K562 (cell line): ENCODE results near the gene SEPTIN2. TPM values are rescaled to one million over a fixed set of nuclear protein-coding genes. Genes with fewer than 3 reads are reported as not detected.

Experiments
- BRCA1 ChIP-seq, 2 experiments: fragments of 450-650 bp in 1 of 2; sonication (generic) in 1 of 2; formaldehyde crosslinking in 1 of 2; IDR thresholded peaks; 2 replicates each; pipeline versions ENCODE4 v1.5.0 to v1.6.1; 2017 to 2020; ENCODE audit warnings: mild to moderate bottlenecking in 1 of 2, missing genetic modification reagents in 1 of 2
- CBX1 ChIP-seq: sonication (generic); IDR thresholded peaks from 2 replicates; pipeline ENCODE4 v1.6.1; 2016; ENCODE audit warnings: antibody characterized with exemption, low read depth, mild to moderate bottlenecking
- DDX20 ChIP-seq: fragments of 450-650 bp; IDR thresholded peaks from 2 replicates; pipeline ENCODE4 v1.6.1; 2016; ENCODE audit warnings: missing genetic modification characterization, low read depth, mild to moderate bottlenecking, missing compliant biosample characterization, moderate library complexity
- EP400 ChIP-seq: fragments of 450-650 bp; IDR thresholded peaks from 2 replicates; pipeline ENCODE4 v1.6.1; 2017; ENCODE audit warnings: antibody characterized with exemption, mild to moderate bottlenecking, moderate library complexity
- ESRRA ChIP-seq: fragments of 450-650 bp; IDR thresholded peaks from 2 replicates; pipeline ENCODE4 v1.6.1; 2014; ENCODE audit warnings: low read depth, mild to moderate bottlenecking, moderate library complexity, borderline replicate concordance
- ETV6 ChIP-seq, 3 experiments: fragments of 150-350 bp in 1 of 3; sonication (generic) in 1 of 3; formaldehyde crosslinking in 1 of 3; IDR thresholded peaks; 2 replicates each; pipeline versions ENCODE4 v1.6.1 to v1.8.0; 2014 to 2022; ENCODE audit warnings: borderline replicate concordance in 2 of 3, low read depth in 2 of 3, antibody characterized with exemption in 1 of 3, low read length in 1 of 3, mild to moderate bottlenecking in 1 of 3, missing genetic modification reagents in 1 of 3
- LCOR ChIP-seq: sonication (generic); formaldehyde crosslinking; IDR thresholded peaks from 2 replicates; pipeline ENCODE4 v1.8.0; 2022; ENCODE audit warnings: mild to moderate bottlenecking, missing genetic modification reagents
- MAZ ChIP-seq, 2 experiments: fragments of 450-650 bp in 1 of 2; sonication (generic) in 1 of 2; formaldehyde crosslinking; IDR thresholded peaks in 1 of 2; conservative IDR thresholded peaks in 1 of 2; 2 replicates each; pipeline versions ENCODE4 v1.4.0 to v1.5.0; 2020; ENCODE audit warnings: mild to moderate bottlenecking in 1 of 2, missing genetic modification reagents in 1 of 2
- MIER1 ChIP-seq: fragments of 450-650 bp; IDR thresholded peaks from 2 replicates; pipeline ENCODE4 v1.6.1; 2016; ENCODE audit warnings: antibody characterized with exemption, mild to moderate bottlenecking, low read depth
- NFATC3 ChIP-seq: fragments of 450-650 bp; IDR thresholded peaks from 2 replicates; pipeline ENCODE4 v1.6.1; 2017; ENCODE audit warnings: mild to moderate bottlenecking
- NFE2 ChIP-seq: IDR thresholded peaks from 2 replicates; pipeline ENCODE4 v1.6.1; 2014; ENCODE audit warnings: antibody characterized with exemption, low read depth
- PML ChIP-seq: IDR thresholded peaks from 2 replicates; pipeline ENCODE4 v1.6.1; 2012; ENCODE audit warnings: low read length, inconsistent platforms
- U2AF2 ChIP-seq: fragments of 200-400 bp; formaldehyde crosslinking; optimal IDR thresholded peaks from 2 replicates; pipeline ENCODE3; 2017; ENCODE audit warnings: low read depth, mild to moderate bottlenecking, low read length
- ZBTB8A ChIP-seq: fragments of 450-650 bp; IDR thresholded peaks from 2 replicates; pipeline ENCODE4 v1.6.1; 2018; ENCODE audit warnings: mild to moderate bottlenecking, moderate library complexity; ENCODE audit not compliant: partially characterized antibody
- ZFPM2 ChIP-seq: fragments of 250-450 bp; sonication (Bioruptor Pico); IDR thresholded peaks from 2 replicates; pipeline ENCODE4 v1.5.1; 2022; ENCODE audit warnings: mild to moderate bottlenecking
- ZNF75A ChIP-seq: fragments of 450-650 bp; formaldehyde crosslinking; IDR thresholded peaks from 2 replicates; pipeline ENCODE4 v1.4.0; 2020; ENCODE audit warnings: mild to moderate bottlenecking
- ZNF785 ChIP-seq: fragments of 250-450 bp; sonication (Bioruptor Pico); IDR thresholded peaks from 2 replicates; pipeline ENCODE4 v1.4.0; 2020; ENCODE audit warnings: mild to moderate bottlenecking
- polyA plus RNA-seq, 8 experiments: library from polyadenylated mRNA; depleted of rRNA in 4 of 8; stranded (reverse) in 5 of 8; unstranded in 3 of 8; fragments of >200 nt; fragmentation: Nextera tagmentation in 2 of 8; fragmentation: Illumina TruSeq in 1 of 8; extraction: Ambion mirVana in 2 of 8; extraction: Trizol in 1 of 8; gene quantifications; 2 replicates each; pipeline versions ENCODE4 v1.2.1 to v1.2.3, GENCODE V29; 2011 to 2014; ENCODE audit warnings: inconsistent platforms in 1 of 8, missing spikeins in 1 of 8
- total RNA-seq, 7 experiments: library from RNA; depleted of rRNA in 6 of 7; stranded (reverse); fragments of >200 nt in 6 of 7; fragmentation: Illumina TruSeq in 2 of 7; extraction: Trizol in 2 of 7; gene quantifications; 2 replicates each; pipeline versions ENCODE4 v1.2.1 to v1.2.3, GENCODE V29; 2011 to 2021; ENCODE audit warnings: low replicate concordance in 1 of 7
- TF ChIP-seq, protein P1 (sequence below): fragments of 250-450 bp; sonication (Bioruptor Pico); IDR thresholded peaks from 2 replicates; pipeline ENCODE4 v1.8.0; 2022; ENCODE audit warnings: inconsistent platforms, mild to moderate bottlenecking, moderate library complexity, borderline replicate concordance
- TF ChIP-seq, protein P2 (sequence below): fragments of 250-450 bp; sonication (Bioruptor Pico); IDR thresholded peaks from 2 replicates; pipeline ENCODE4 v1.8.0; 2021; ENCODE audit warnings: borderline replicate concordance, mild to moderate bottlenecking, moderate library complexity; ENCODE audit not compliant: poor library complexity, severe bottlenecking
- TF ChIP-seq, protein P3 (sequence below): sonication (generic); formaldehyde crosslinking; IDR thresholded peaks from 2 replicates; pipeline ENCODE4 v1.8.1; 2023; ENCODE audit warnings: mild to moderate bottlenecking, missing genetic modification reagents
- TF ChIP-seq, protein P4 (sequence below), 2 experiments: fragments of 450-650 bp in 1 of 2; sonication (generic) in 1 of 2; formaldehyde crosslinking in 1 of 2; IDR thresholded peaks in 1 of 2; conservative IDR thresholded peaks in 1 of 2; 2 replicates each; pipeline versions ENCODE4 v1.6.1 to v1.8.1; 2016 to 2023; ENCODE audit warnings: mild to moderate bottlenecking in 2 of 2, moderate library complexity in 2 of 2, inconsistent platforms in 1 of 2, missing genetic modification reagents in 1 of 2

SEPTIN2 gene
- total and polyA plus RNA-seq, 9 of the 15 experiments (the other 6 are each of a cell fraction or from before 2014, with no cell fraction given) = 121 to 367 (median 166) TPM

DNA sequence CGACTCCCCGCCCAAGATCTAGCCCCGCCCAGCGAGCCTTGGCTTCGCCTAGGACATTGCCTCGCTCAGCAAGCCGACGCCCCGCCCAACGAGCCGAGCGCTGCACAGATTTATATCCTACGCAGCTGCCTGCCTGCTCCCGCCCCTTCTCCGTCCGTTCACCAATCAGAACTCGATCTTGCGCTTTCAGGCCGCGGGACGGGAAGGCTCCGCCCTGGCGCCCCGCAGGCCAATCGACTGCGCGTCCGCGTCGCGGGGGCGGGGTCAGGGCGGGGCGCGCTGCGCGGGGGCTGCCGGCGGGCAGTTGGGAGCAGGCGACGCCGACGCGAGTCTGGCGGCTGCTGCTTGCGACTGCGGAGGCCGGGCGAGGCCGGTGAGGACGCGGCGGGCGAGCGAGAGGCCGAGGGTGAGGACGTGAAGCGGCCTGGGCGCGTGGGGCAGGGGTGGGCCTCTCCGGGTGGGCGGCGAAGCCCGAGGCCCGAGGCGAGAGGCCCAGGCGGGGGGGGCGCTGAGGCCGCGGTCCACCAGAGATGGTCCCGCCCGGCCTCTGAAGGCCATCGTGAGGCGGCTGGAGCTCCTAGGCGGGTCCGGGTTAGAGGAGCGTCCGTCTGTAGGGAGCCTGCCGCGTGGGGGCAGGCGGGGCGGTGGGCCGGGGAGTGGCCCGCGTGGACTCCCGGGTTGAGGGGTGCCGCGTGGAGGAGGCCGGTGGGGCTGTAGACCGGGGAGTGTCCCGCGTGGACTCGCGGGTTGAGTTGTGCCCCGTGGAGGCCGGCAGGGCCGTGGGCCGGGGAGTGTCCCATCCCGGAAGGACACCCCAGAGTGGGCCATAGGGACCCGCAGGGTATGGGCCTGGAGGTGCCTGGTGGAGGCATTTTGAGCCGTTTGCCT is 40.5 kb downstream of the SEPTIN2 start, which contains the start of gene FARP2 (continued):
- TF ChIP-seq PML = 0 out of 2 replicates have a peak, but pooled peaks have one; percentile 23
- TF ChIP-seq U2AF2 = no peak
- no peak for TF ChIP-seq MIER1
- no peak for TF ChIP-seq ZBTB8A
- TF ChIP-seq BRCA1 (IDR thresholded peaks at IDR 0.05) = no peak
- no peak for TF ChIP-seq BRCA1 (CRISPR knock-in tag; IDR thresholded peaks at IDR 0.05)
- TF ChIP-seq, protein P1, sequence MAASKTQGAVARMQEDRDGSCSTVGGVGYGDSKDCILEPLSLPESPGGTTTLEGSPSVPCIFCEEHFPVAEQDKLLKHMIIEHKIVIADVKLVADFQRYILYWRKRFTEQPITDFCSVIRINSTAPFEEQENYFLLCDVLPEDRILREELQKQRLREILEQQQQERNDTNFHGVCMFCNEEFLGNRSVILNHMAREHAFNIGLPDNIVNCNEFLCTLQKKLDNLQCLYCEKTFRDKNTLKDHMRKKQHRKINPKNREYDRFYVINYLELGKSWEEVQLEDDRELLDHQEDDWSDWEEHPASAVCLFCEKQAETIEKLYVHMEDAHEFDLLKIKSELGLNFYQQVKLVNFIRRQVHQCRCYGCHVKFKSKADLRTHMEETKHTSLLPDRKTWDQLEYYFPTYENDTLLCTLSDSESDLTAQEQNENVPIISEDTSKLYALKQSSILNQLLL (CRISPR knock-in tag) = no peak
- TF ChIP-seq, protein P2, sequence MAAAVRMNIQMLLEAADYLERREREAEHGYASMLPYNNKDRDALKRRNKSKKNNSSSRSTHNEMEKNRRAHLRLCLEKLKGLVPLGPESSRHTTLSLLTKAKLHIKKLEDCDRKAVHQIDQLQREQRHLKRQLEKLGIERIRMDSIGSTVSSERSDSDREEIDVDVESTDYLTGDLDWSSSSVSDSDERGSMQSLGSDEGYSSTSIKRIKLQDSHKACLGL (CRISPR knock-in tag) = no peak
- peak in 1 of 2 experiments; percentile 67; a peak in 3 of 4 replicates for TF ChIP-seq MAZ (CRISPR knock-in tag; conservative IDR thresholded peaks at IDR 0.05 in 1 of 2, IDR thresholded peaks at IDR 0.05 in 1 of 2)
- TF ChIP-seq ZFPM2 (CRISPR knock-in tag) = no peak
- TF ChIP-seq, protein P3, sequence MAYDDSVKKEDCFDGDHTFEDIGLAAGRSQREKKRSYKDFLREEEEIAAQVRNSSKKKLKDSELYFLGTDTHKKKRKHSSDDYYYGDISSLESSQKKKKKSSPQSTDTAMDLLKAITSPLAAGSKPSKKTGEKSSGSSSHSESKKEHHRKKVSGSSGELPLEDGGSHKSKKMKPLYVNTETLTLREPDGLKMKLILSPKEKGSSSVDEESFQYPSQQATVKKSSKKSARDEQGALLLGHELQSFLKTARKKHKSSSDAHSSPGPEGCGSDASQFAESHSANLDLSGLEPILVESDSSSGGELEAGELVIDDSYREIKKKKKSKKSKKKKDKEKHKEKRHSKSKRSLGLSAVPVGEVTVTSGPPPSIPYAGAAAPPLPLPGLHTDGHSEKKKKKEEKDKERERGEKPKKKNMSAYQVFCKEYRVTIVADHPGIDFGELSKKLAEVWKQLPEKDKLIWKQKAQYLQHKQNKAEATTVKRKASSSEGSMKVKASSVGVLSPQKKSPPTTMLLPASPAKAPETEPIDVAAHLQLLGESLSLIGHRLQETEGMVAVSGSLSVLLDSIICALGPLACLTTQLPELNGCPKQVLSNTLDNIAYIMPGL = no peak
- no peak for TF ChIP-seq ESRRA
- TF ChIP-seq ZNF75A = no peak
- no peak for TF ChIP-seq DDX20 (tag)
- TF ChIP-seq, protein P4, sequence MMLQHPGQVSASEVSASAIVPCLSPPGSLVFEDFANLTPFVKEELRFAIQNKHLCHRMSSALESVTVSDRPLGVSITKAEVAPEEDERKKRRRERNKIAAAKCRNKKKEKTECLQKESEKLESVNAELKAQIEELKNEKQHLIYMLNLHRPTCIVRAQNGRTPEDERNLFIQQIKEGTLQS (IDR thresholded peaks at IDR 0.05) = no peak
- TF ChIP-seq, protein P4 (CRISPR knock-in tag; conservative IDR thresholded peaks at IDR 0.05) = no peak
- TF ChIP-seq CBX1 = no peak
- no peak for TF ChIP-seq NFE2
- no peak for TF ChIP-seq ETV6 (IDR thresholded peaks at IDR 0.05; ENCODE audit: borderline replicate concordance in 1 of 2, low read depth in 2 of 2, low read length in 1 of 2)
- TF ChIP-seq ETV6 (CRISPR knock-in tag; IDR thresholded peaks at IDR 0.05; ENCODE audit: borderline replicate concordance) = no peak
- peak; percentile 28; the same call in 1 of the 2 replicates for TF ChIP-seq EP400
- TF ChIP-seq ZNF785 = no peak
- no peak for TF ChIP-seq LCOR (CRISPR knock-in tag)
- TF ChIP-seq NFATC3 = no peak
